HG02943 (cell line): Measurements from ENCODE around the gene IRX1.

Source experiments
- ATAC-seq: cut with Tn5 transposase; IDR thresholded peaks from one replicate; pipeline ENCODE4 v1.9.1; 2021; ENCODE audit warnings: mild to moderate bottlenecking, low read depth, moderate library complexity; ENCODE audit not compliant: unreplicated experiment

IRX1 gene

DNA sequence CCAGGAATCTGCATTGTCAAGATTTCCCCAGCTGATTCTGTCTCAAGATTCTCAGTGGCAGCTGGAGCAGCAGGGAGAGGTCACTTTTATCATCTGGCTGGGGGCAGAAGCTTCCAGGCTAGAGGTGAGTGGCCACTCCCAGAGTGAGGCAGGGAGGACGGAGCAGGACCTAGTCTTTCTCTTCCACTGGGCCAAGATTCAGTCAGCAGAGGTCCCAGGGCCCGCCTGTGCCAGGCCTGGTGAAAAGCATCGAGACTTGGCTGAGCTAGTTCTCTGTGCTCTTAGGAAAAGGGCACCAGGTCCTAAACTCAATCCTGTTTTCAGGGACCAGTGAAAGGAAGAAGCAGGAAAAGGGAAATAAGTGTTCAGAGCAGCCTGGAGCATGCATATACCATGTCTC, 46.6 kb downstream of the IRX1 start:
- ATAC-seq = no peak

DNA sequence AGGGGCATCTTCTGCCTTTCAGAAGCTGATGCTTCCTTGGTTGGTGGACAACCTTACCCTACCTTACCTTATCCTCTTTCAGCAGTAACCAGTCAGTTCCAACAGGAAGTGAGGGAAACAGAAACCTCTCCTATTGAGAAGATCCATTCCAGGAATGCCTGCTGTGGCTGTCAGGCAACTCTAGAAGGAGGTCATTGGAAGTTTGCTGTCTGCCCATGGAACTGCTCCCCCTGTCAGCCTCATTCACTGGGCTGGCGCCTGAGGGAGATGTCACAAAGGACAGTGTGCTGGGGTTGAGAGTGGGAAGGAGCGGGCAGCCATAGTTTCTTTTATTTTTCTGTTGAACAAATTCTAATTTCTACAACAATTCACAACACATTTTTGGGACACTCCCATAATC, 54.7 kb downstream of the IRX1 start:
- ATAC-seq = no peak

- no peak for ATAC-seq
Observed at GRCh38 chr5:3650868-3651267, 55.2 kb downstream of the IRX1 start.
